22Rv1 (cell line): ENCODE results near the gene UTP4.

ENCODE experiments used
- ZFX ChIP-seq: fragments of 450-650 bp; IDR thresholded peaks from 2 replicates; pipeline ENCODE4 v1.6.1; 2017; ENCODE audit warnings: antibody characterized with exemption, borderline replicate concordance
- TF ChIP-seq, protein P1 (sequence below): fragments of 450-650 bp; IDR thresholded peaks from 2 replicates; pipeline ENCODE4 v1.5.1; 2017; ENCODE audit warnings: mild to moderate bottlenecking

DNA sequence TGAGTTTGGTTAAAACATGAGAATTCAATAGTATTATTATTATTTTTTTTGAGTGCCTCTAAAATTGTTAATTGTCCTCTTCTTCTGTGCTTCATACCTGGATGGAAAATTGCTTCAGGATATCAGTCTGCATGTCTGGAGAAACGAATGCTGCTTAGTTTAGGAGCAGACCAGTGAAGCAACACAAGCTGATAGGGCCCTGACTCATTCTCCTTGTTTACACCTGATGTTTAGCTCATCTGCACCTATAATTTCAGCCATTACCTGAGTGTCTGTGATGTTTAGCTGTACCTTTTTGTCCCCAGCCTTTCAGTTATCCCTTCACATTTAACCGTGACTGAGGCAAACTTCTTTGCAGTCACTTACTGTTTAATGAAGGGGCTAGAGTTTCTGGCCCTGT lies 69.3 kb downstream of the UTP4 start:
- TF ChIP-seq, protein P1, sequence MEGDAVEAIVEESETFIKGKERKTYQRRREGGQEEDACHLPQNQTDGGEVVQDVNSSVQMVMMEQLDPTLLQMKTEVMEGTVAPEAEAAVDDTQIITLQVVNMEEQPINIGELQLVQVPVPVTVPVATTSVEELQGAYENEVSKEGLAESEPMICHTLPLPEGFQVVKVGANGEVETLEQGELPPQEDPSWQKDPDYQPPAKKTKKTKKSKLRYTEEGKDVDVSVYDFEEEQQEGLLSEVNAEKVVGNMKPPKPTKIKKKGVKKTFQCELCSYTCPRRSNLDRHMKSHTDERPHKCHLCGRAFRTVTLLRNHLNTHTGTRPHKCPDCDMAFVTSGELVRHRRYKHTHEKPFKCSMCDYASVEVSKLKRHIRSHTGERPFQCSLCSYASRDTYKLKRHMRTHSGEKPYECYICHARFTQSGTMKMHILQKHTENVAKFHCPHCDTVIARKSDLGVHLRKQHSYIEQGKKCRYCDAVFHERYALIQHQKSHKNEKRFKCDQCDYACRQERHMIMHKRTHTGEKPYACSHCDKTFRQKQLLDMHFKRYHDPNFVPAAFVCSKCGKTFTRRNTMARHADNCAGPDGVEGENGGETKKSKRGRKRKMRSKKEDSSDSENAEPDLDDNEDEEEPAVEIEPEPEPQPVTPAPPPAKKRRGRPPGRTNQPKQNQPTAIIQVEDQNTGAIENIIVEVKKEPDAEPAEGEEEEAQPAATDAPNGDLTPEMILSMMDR: no peak
- no peak for TF ChIP-seq ZFX
